Esophagus muscularis mucosa (tissue), 4 donors: Measurements from ENCODE around the gene CLIP3.

ENCODE experiments used
- CTCF ChIP-seq, 3 experiments: fragments of 200-600 bp in 2 of 3; fragments of 450-650 bp in 1 of 3; sonication (generic) in 2 of 3; IDR thresholded peaks; one replicate each; pipeline ENCODE4 v1.5.1; 2017 to 2019; ENCODE audit warnings: antibody characterized with exemption in 3 of 3, mild to moderate bottlenecking in 2 of 3, moderate library complexity in 1 of 3
- EP300 ChIP-seq: sonication (generic); formaldehyde crosslinking; IDR thresholded peaks from one replicate; pipeline ENCODE4 v1.6.1; 2017; ENCODE audit warnings: antibody characterized with exemption
- POLR2A ChIP-seq: fragments of 450-650 bp; IDR thresholded peaks from one replicate; pipeline ENCODE4 v1.6.1; 2017; ENCODE audit warnings: antibody characterized with exemption, moderate library complexity, mild to moderate bottlenecking, low read depth

GRCh38 chr19:36079389-36079945 is 46.8 kb upstream of the CLIP3 start:
- TF ChIP-seq CTCF (IDR thresholded peaks at IDR 0.05) (no peak), EP300 (no peak), POLR2A (no peak)
